T-helper 2 cell treated with Interferon-gamma antibody and Interleukin-4, amounts not matched to agents 5 μg/mL and 100 μg/mL, for 36 hours (primary cell): ENCODE measurements around the gene HS3ST4.
"Not testable (repeated sequence)": the region's sequence is repeated elsewhere in the genome, so short reads cannot be mapped to it uniquely, and the experiment has no call there.

Experiments
- DNase-seq: peaks from one replicate; pipeline ENCODE4 v3.0.0; 2021; ENCODE audit warnings: low spot score
- H3K27ac Mint-ChIP-seq: one replicate; pipeline ENCODE4 v1.8.0; 2021; ENCODE audit warnings: mild to moderate bottlenecking, mixed read lengths
- H3K27me3 Mint-ChIP-seq: one replicate; pipeline ENCODE4 v1.8.0; 2021; ENCODE audit warnings: low read depth, mixed read lengths
- H3K36me3 Mint-ChIP-seq: one replicate; pipeline ENCODE4 v1.8.0; 2021; ENCODE audit warnings: low read depth, mixed read lengths
- H3K4me1 Mint-ChIP-seq: one replicate; pipeline ENCODE4 v1.8.0; 2021; ENCODE audit warnings: low read depth, mixed read lengths
- H3K4me3 Mint-ChIP-seq: one replicate; pipeline ENCODE4 v1.8.0; 2022; ENCODE audit warnings: mild to moderate bottlenecking, moderate library complexity, mixed read lengths
- H3K9me3 Mint-ChIP-seq: one replicate; pipeline ENCODE4 v1.8.0; 2021; ENCODE audit warnings: mixed read lengths

HS3ST4 gene

GRCh38 chr16:25966172-25967097 is 274.7 kb downstream of the HS3ST4 start:
- Mint-ChIP-seq H3K4me3 (peak overlapping the region; percentile 35), H3K27ac (peak overlapping the region; percentile 70), H3K27me3 (peaks cover 2% of the 10 kb centered on the region), H3K9me3 (no peaks in the 10 kb centered on the region), H3K36me3 (peaks cover 2% of the 10 kb centered on the region), H3K4me1 (peaks cover 27% of the 10 kb centered on the region)
- DNase-seq: peak; percentile 38

DNA sequence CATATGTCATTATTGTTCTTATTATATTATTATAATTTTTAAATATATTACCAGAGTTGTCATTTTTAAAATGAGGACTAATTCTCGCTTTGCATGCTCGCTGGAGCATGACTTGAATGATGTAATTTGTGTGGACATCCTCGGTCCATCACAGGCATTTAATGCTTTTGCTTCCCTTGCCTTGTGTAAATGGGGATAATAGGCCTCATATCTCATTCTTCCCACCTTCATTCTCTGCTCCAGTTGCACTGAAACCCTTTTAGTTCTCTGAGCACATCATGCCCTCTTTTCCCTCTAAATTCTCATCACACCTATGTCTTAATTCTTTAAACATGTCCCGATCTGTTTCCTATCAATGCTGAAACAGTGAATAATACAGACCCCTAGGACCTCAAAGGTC is 285.4 kb downstream of the HS3ST4 start:
- H3K27me3 Mint-ChIP-seq: peaks cover 6% of the 10 kb centered on the region
- no peak for DNase-seq
- no peak overlapping the region for H3K4me3 Mint-ChIP-seq
- no peaks in the 10 kb centered on the region for H3K9me3 Mint-ChIP-seq
- no peaks in the 10 kb centered on the region for H3K4me1 Mint-ChIP-seq
- no peak overlapping the region for H3K27ac Mint-ChIP-seq
- H3K36me3 Mint-ChIP-seq: no peaks in the 10 kb centered on the region

DNA sequence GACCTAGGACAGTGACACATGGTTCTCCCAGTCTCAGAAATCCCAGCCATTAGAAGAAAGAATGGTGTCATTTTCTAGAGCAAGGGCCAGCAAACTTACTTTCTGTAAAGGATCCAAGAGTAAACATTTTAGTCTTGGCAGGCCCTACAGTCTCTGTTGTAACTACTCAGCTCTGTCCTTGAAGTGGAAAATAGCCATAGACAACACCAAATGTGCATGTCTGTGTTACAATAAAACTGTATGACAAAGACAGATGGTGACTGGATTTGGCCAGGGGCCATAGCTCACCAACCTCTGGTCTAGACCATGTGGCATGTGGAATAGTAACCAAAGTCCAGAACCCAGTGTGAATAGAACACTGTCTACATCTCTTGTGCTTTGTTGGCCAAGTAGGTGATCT is 286.5 kb downstream of the HS3ST4 start:
- Mint-ChIP-seq H3K36me3 (no peaks in the 10 kb centered on the region), H3K27ac (no peak overlapping the region), H3K27me3 (peaks cover 4% of the 10 kb centered on the region), H3K4me1 (no peaks in the 10 kb centered on the region), H3K9me3 (no peaks in the 10 kb centered on the region), H3K4me3 (no peak overlapping the region)
- DNase-seq: no peak

GRCh38 chr16:25988084-25988483 is 296.3 kb downstream of the HS3ST4 start:
- Mint-ChIP-seq H3K27ac (no peak overlapping the region), H3K9me3 (peaks cover 5% of the 10 kb centered on the region), H3K4me1 (no peaks in the 10 kb centered on the region), H3K36me3 (no peaks in the 10 kb centered on the region), H3K27me3 (no peaks in the 10 kb centered on the region), H3K4me3 (no peak overlapping the region)
- no peak for DNase-seq

- peaks cover 5% of the 10 kb centered on the region for H3K9me3 Mint-ChIP-seq
- no peak for DNase-seq
- H3K36me3 Mint-ChIP-seq: no peaks in the 10 kb centered on the region
- no peak overlapping the region for H3K4me3 Mint-ChIP-seq
- H3K27ac Mint-ChIP-seq: no peak overlapping the region
- H3K4me1 Mint-ChIP-seq: no peaks in the 10 kb centered on the region
- no peaks in the 10 kb centered on the region for H3K27me3 Mint-ChIP-seq
Measured at GRCh38 chr16:25988882-25989281, 297.1 kb downstream of the HS3ST4 start.

DNA sequence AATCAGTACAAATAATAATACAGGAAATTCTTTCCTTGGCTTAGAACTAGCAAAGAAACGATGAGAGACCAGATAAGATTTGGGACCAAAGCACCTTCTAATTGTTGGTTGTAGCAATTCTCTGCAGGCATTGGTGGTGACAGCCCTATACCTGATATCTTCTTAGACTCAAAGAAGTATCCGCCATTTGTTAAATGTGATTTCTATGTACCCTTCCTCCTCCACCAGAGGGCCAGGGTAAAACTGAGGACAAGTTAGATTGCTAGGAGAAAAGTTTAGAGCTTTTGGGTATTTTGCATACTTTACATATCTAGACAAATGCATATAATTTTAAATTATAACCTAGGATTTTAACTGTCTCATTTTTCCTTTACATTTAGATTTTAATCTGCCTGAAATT is 304.3 kb downstream of the HS3ST4 start:
- H3K9me3 Mint-ChIP-seq: no peaks in the 10 kb centered on the region
- H3K4me1 Mint-ChIP-seq: no peaks in the 10 kb centered on the region
- H3K36me3 Mint-ChIP-seq: no peaks in the 10 kb centered on the region
- H3K4me3 Mint-ChIP-seq: no peak overlapping the region
- H3K27ac Mint-ChIP-seq: no peak overlapping the region
- DNase-seq: no peak
- no peaks in the 10 kb centered on the region for H3K27me3 Mint-ChIP-seq

DNA sequence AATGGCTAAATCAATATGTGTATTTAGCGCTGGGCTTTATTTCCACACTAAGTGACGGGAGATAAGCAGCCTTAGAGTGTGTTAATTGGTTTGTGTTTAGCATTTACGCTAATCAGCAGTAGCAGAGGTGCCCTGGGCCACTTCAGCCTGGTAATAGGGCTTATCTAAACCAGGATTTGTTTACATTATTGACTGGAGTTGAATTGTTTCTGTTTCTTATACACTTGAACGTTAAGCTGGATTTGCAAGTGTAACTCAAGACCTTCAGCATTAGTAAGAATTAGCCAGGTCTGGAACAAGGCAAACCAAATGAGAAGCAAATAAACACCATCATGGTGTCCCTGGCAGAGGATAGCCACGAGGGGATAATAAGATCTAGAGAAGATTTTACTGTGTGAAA is 313.6 kb downstream of the HS3ST4 start:
- no peak for DNase-seq
- H3K4me3 Mint-ChIP-seq: no peak overlapping the region
- no peaks in the 10 kb centered on the region for H3K4me1 Mint-ChIP-seq
- no peaks in the 10 kb centered on the region for H3K36me3 Mint-ChIP-seq
- H3K27me3 Mint-ChIP-seq: no peaks in the 10 kb centered on the region
- H3K9me3 Mint-ChIP-seq: peaks cover 24% of the 10 kb centered on the region
- H3K27ac Mint-ChIP-seq: no peak overlapping the region

GRCh38 chr16:26012376-26012775 is 320.6 kb downstream of the HS3ST4 start:
- no peaks in the 10 kb centered on the region for H3K27me3 Mint-ChIP-seq
- no peaks in the 10 kb centered on the region for H3K4me1 Mint-ChIP-seq
- no peak for DNase-seq
- no peak overlapping the region for H3K27ac Mint-ChIP-seq
- no peak overlapping the region for H3K4me3 Mint-ChIP-seq
- H3K9me3 Mint-ChIP-seq: peaks cover 12% of the 10 kb centered on the region
- H3K36me3 Mint-ChIP-seq: no peaks in the 10 kb centered on the region

DNA sequence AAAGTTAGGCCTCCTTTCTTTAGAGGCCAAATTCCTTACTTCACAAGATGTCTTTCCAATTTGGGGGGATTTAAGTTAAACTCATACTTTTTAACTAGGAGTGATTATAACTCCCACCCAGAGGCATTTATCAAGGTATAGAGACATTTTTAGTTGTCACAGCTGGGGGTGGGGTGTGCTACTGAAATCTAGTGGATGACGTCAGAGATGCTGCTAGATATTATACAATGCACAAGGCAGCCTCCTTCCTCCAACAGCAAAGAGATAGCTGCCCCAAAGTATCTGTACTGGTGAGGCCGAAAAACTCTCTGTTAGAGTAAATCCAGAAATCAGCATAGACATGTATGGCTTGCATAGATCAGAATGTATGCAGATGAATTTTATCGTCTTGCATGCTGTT is 324.0 kb downstream of the HS3ST4 start:
- no peaks in the 10 kb centered on the region for H3K4me1 Mint-ChIP-seq
- no peak overlapping the region for H3K27ac Mint-ChIP-seq
- no peak for DNase-seq
- no peaks in the 10 kb centered on the region for H3K36me3 Mint-ChIP-seq
- H3K27me3 Mint-ChIP-seq: peaks cover 4% of the 10 kb centered on the region
- no peak overlapping the region for H3K4me3 Mint-ChIP-seq
- H3K9me3 Mint-ChIP-seq: peaks cover 11% of the 10 kb centered on the region

DNA sequence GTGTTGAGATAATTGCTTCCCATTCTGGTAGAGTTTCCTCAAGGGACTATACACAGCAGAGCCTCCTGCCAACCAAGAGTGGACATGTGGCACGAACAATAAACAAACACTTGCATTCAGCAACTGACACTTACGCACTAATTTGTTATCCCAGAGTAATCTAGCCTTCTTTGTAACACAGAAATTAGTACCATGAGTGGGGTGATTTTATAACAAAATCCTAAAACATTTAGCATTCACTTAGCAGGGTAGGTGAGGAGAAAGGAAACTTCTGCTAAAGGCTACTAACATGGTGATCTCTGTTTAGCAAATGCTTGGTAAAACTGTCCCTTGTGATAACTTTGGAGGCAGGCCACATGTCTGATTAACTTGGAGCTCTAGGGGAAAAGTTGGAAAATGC is 325.2 kb downstream of the HS3ST4 start:
- no peaks in the 10 kb centered on the region for H3K4me1 Mint-ChIP-seq
- H3K4me3 Mint-ChIP-seq: no peak overlapping the region
- DNase-seq: no peak
- no peak overlapping the region for H3K27ac Mint-ChIP-seq
- peaks cover 11% of the 10 kb centered on the region for H3K9me3 Mint-ChIP-seq
- H3K27me3 Mint-ChIP-seq: peaks cover 4% of the 10 kb centered on the region
- no peaks in the 10 kb centered on the region for H3K36me3 Mint-ChIP-seq

DNA sequence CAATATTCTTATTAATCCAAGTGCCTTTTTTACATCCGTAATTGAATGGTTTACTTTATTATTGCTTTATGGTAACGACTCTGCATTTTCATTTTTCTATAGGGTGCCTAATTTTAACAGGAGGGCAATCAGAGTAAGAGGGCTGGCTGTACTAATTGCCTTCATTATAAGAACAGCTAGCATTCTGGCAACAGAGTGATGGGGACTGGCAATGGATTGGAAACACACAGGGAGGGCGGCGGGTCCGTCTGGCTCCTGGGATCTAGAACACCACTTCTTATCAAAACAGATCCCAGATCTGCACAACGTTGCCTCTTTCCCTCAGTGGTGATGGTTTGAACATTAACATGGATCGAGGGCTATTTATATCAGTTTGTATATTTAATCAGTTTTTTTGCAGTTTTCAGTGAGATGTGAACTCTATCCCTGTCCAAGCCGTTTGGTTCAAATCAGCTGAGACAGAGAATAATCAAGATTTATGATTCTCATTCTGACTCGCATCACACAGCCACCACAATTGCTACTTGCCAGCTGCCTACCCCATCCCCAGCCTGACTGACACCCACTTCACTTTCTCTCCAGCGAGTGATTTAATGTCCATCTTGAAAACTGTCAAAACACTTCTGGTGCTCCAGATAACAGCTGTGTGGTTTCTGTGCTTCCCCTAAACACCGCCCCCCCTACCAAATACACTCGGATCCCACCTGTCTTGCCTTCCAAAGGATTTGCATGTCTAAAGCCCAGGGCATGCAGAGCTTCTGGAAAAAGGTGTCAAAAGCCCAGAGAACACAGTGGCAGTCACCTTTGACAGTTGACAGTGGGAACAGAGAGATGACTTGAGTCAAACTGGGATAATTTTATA is 327.9 kb downstream of the HS3ST4 start:
- Mint-ChIP-seq H3K36me3 (no peaks in the 10 kb centered on the region), H3K4me1 (no peaks in the 10 kb centered on the region), H3K4me3 (no peak overlapping the region), H3K27me3 (peaks cover 4% of the 10 kb centered on the region), H3K27ac (no peak overlapping the region), H3K9me3 (peaks cover 11% of the 10 kb centered on the region)
- no peak for DNase-seq

DNA sequence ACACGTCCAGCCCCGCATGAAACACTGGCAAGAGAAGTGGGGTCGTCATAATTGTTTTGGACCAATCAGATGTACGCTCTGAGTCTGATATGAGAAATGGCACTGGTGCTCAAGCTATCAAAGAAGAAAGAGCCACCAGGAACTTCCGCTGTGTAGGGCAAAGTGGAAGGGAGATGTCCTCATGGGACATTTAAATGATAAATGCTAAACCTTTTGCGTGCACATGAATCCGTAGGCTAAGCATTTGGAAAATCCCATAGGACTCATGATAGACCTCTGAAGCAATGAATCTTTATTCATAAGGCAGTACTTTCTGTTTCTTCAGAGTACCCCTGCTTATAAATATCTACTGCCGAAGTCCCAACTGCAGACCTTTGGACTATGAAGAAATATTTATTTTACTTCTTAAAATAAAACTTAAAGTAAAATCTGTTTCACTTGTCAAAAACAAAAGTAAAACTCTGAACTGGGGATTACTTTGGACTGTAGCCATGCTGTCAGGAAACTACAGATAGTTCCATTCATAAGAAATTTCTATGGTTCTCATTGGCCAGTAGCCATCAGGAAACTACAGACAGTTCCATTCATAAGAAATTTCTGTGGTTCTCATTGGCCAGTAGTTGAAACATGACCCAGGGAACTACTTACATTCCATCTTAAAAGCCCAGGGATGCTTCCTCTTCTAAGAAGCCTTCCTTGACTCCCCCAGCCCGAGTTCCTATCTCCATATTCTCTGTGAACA is 335.1 kb downstream of the HS3ST4 start:
- H3K4me1 Mint-ChIP-seq: no peaks in the 10 kb centered on the region
- no peaks in the 10 kb centered on the region for H3K36me3 Mint-ChIP-seq
- H3K4me3 Mint-ChIP-seq: no peak overlapping the region
- no peak overlapping the region for H3K27ac Mint-ChIP-seq
- no peak for DNase-seq
- H3K9me3 Mint-ChIP-seq: no peaks in the 10 kb centered on the region
- no peaks in the 10 kb centered on the region for H3K27me3 Mint-ChIP-seq

- H3K9me3 Mint-ChIP-seq: no peaks in the 10 kb centered on the region
- H3K36me3 Mint-ChIP-seq: no peaks in the 10 kb centered on the region
- H3K4me1 Mint-ChIP-seq: no peaks in the 10 kb centered on the region
- no peak for DNase-seq
- no peak overlapping the region for H3K4me3 Mint-ChIP-seq
- H3K27ac Mint-ChIP-seq: no peak overlapping the region
- no peaks in the 10 kb centered on the region for H3K27me3 Mint-ChIP-seq
Measured at GRCh38 chr16:26031286-26031685, 339.5 kb downstream of the HS3ST4 start.

- H3K27me3 Mint-ChIP-seq, DNase-seq, H3K27ac Mint-ChIP-seq, H3K4me3 Mint-ChIP-seq, H3K36me3 Mint-ChIP-seq, H3K9me3 Mint-ChIP-seq, H3K4me1 Mint-ChIP-seq: not testable (repeated sequence)
Measured at GRCh38 chr16:26032661-26033060, 340.9 kb downstream of the HS3ST4 start.
